GM21360 (cell line): ENCODE measurements around the gene PMEPA1.

Source experiments
- ATAC-seq: cut with Tn5 transposase; IDR thresholded peaks from one replicate; pipeline ENCODE4 v1.9.1; 2021; ENCODE audit warnings: mild to moderate bottlenecking, moderate library complexity; ENCODE audit not compliant: unreplicated experiment

The PMEPA1 gene

DNA sequence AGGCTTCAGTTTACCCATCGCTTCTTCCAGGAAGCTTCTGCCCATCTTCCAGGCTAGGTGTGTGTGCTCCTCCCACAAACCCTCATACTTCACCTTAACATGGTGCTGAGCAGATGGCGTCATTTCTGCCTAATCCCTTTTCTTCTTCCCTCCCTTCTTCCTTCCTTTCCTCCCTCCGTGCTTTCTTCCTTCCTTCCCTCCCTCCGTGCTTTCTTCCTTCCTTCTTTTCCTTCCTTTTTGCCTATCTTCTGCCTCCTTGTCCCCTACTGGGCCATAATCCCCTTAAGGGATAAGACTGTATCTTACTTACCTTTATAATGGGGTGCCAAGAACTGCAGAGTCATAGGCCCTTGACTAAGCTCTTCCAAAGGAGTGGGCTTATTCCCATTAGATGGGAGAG, 27.5 kb upstream of the PMEPA1 start:
- no peak for ATAC-seq

- ATAC-seq: no peak
Observed at GRCh38 chr20:57736738-57737347, 27.0 kb upstream of the PMEPA1 start.

- no peak for ATAC-seq
Observed at GRCh38 chr20:57735831-57736737, 26.3 kb upstream of the PMEPA1 start.

DNA sequence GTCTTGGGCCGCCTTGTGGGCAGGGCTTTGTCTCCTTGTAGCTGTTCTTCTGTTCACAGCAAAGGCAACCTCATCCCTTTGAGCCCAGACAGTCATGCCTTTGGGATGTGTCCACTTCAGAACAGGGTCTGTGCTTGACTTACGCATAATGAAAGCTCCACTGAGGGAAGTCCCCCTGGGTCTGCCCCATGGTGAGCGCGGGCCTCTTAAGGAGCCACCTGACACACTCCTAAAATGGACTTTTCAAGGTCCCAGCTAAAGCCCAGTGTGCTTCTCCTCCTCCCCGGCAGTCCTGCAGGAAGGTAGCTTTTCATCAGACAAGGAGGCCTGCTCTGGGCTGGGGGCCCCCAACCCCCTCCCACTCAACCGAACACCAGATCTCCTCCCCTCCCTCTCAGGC, 24.9 kb upstream of the PMEPA1 start:
- no peak for ATAC-seq

GRCh38 chr20:57732226-57732625, 22.4 kb upstream of the PMEPA1 start:
- ATAC-seq: no peak

GRCh38 chr20:57728762-57729161, 18.9 kb upstream of the PMEPA1 start:
- no peak for ATAC-seq

DNA sequence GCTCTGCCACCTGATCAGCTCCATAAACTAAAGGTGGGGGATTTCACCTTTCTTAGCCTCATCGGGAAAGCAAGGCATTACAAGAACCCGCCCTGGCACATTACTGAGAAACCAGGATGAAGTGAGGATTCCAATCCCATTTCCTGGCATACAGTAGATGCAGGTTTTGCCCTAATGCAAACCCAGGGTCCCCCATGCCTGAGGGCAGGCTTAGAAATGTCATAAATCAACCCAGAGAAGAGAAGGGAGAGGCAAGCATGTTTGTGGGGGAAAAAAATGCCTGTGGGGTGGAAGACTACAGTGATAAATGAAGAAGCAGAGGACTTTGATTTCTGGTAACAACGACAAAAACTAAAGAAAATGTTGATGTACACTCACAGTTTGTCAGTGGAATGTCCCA, 18.0 kb upstream of the PMEPA1 start:
- ATAC-seq: no peak

DNA sequence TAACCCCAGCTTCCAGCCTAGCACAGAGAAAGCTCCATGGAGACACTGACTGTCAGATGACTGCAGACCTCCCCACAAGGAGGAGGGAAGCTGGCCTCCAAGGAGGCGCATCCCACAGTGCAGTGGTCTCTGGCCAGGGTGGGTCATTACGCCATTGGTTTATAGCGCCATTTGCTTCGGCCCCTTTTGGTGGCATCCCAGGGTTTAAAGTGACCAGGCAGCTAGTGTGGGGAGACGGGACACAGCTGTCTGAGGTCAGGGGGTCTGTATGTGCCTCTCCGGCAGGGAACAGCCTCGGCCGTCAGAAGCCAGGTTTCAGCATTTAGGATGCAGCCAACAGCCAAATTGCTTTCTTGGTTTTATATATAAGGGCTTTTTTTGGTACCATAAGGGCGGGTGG, 15.8 kb upstream of the PMEPA1 start:
- ATAC-seq: no peak

- ATAC-seq: no peak
Observed at GRCh38 chr20:57724610-57725405, 15.0 kb upstream of the PMEPA1 start.

DNA sequence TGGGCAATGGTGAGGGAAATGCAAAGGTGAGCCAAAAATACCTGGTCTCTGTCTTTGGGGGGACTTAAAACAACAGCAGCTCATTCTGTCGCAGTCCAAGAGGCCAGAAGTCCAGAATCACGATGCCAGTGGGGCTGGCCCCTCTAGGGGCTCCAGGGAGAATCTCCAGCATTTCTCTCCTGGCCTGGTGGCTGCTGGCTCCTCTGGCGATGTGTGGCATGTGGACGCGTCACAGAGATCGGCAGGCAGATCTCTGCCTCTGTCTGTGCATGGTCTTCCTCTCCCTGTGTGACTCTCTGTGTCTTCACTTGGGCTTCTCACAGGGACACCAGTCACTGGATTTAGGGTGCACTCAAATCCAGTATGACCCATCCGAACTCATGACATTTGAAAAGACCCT, 14.0 kb upstream of the PMEPA1 start:
- ATAC-seq: no peak

GRCh38 chr20:57719951-57720350, 10.1 kb upstream of the PMEPA1 start:
- no peak for ATAC-seq

GRCh38 chr20:57718490-57719009, 8.7 kb upstream of the PMEPA1 start:
- ATAC-seq: peak; percentile 96

GRCh38 chr20:57717797-57718196, 8.0 kb upstream of the PMEPA1 start:
- no peak for ATAC-seq

GRCh38 chr20:57716901-57717300, 7.1 kb upstream of the PMEPA1 start:
- ATAC-seq: no peak

GRCh38 chr20:57716202-57716601, 6.4 kb upstream of the PMEPA1 start:
- no peak for ATAC-seq

- ATAC-seq: no peak
Observed at GRCh38 chr20:57715268-57715904, 5.6 kb upstream of the PMEPA1 start.

- ATAC-seq: no peak
Observed at GRCh38 chr20:57714409-57715267, 4.8 kb upstream of the PMEPA1 start.

- ATAC-seq: no peak
Observed at GRCh38 chr20:57713951-57714350, 4.1 kb upstream of the PMEPA1 start.

- no peak for ATAC-seq
Observed at GRCh38 chr20:57713505-57713903, 3.7 kb upstream of the PMEPA1 start.
